ENCODE results near the gene AP5M1. TPM values are rescaled to one million over a fixed set of nuclear protein-coding genes. Genes with fewer than 3 reads are reported as not detected.

AP5M1 gene
- total RNA-seq, 1 donor from 2014 or later: 36.3 TPM

- no peak for DNase-seq (ENCODE audit: low spot score in 2 of 2, unreplicated experiment in 2 of 2)
- Mint-ChIP-seq H3K4me1 (no peaks in the 10 kb centered on the region), H3K9me3 (peaks cover 4% of the 10 kb centered on the region), H3K27me3 (ENCODE audit: low read depth) (no peaks in the 10 kb centered on the region), H3K4me3 (no peak overlapping the region), H3K27ac (no peak overlapping the region), H3K36me3 (no peaks in the 10 kb centered on the region)
- TF ChIP-seq CTCF (IDR thresholded peaks at IDR 0.05; ENCODE audit: unreplicated experiment): no peak
Observed at GRCh38 chr14:57314396-57315089, 45.8 kb downstream of the AP5M1 start.

- Mint-ChIP-seq H3K27ac (no peak overlapping the region), H3K9me3 (peaks cover 4% of the 10 kb centered on the region), H3K36me3 (no peaks in the 10 kb centered on the region), H3K27me3 (ENCODE audit: low read depth) (no peaks in the 10 kb centered on the region), H3K4me3 (no peak overlapping the region), H3K4me1 (no peaks in the 10 kb centered on the region)
- peak; percentile 44 to 77 for DNase-seq (ENCODE audit: low spot score in 2 of 2, unreplicated experiment in 2 of 2)
- peak; percentile 78 for TF ChIP-seq CTCF (IDR thresholded peaks at IDR 0.05; ENCODE audit: unreplicated experiment)
Observed at GRCh38 chr14:57317248-57317833, 48.6 kb downstream of the AP5M1 start.

- Mint-ChIP-seq H3K27me3 (ENCODE audit: low read depth) (no peaks in the 10 kb centered on the region), H3K36me3 (no peaks in the 10 kb centered on the region)
- no peak for DNase-seq (ENCODE audit: low spot score in 2 of 2, unreplicated experiment in 2 of 2)
Observed at GRCh38 chr14:57319636-57320192, 50.9 kb downstream of the AP5M1 start.

GRCh38 chr14:57323721-57324120, 55.0 kb downstream of the AP5M1 start:
- DNase-seq (ENCODE audit: low spot score in 2 of 2, unreplicated experiment in 2 of 2): no peak
- Mint-ChIP-seq H3K4me1 (no peaks in the 10 kb centered on the region), H3K27me3 (ENCODE audit: low read depth) (no peaks in the 10 kb centered on the region), H3K36me3 (no peaks in the 10 kb centered on the region), H3K27ac (no peak overlapping the region), H3K4me3 (no peak overlapping the region), H3K9me3 (peaks cover 4% of the 10 kb centered on the region)
- no peak for TF ChIP-seq CTCF (IDR thresholded peaks at IDR 0.05; ENCODE audit: unreplicated experiment)

More at GRCh38 chr14:57319636-57320192, 50.9 kb downstream of the AP5M1 start:
- Mint-ChIP-seq H3K4me1 (no peaks in the 10 kb centered on the region), H3K27ac (no peak overlapping the region), H3K4me3 (no peak overlapping the region), H3K9me3 (no peaks in the 10 kb centered on the region)
- TF ChIP-seq CTCF (IDR thresholded peaks at IDR 0.05; ENCODE audit: unreplicated experiment): no peak

GRCh38 chr14:57326253-57326652, 57.5 kb downstream of the AP5M1 start:
- Mint-ChIP-seq H3K4me3 (no peak overlapping the region), H3K36me3 (no peaks in the 10 kb centered on the region), H3K27ac (no peak overlapping the region), H3K4me1 (no peaks in the 10 kb centered on the region), H3K9me3 (peaks cover 4% of the 10 kb centered on the region), H3K27me3 (ENCODE audit: low read depth) (no peaks in the 10 kb centered on the region)
- DNase-seq (ENCODE audit: low spot score in 2 of 2, unreplicated experiment in 2 of 2): no peak
- no peak for TF ChIP-seq CTCF (IDR thresholded peaks at IDR 0.05; ENCODE audit: unreplicated experiment)
